ENCODE measurements around the gene RECQL. TPM values are rescaled to one million over a fixed set of nuclear protein-coding genes. Genes with fewer than 3 reads are reported as not detected.

Gene RECQL
- total RNA-seq (10 to 100 TPM; 56.8 to 58.3 TPM), polyA plus RNA-seq (10 to 100 TPM; 51.4 to 64.6 (median 52.9) TPM), total RNA-seq (52.6 to 256 (median 93.0) reads per million in 6 experiments)

DNA sequence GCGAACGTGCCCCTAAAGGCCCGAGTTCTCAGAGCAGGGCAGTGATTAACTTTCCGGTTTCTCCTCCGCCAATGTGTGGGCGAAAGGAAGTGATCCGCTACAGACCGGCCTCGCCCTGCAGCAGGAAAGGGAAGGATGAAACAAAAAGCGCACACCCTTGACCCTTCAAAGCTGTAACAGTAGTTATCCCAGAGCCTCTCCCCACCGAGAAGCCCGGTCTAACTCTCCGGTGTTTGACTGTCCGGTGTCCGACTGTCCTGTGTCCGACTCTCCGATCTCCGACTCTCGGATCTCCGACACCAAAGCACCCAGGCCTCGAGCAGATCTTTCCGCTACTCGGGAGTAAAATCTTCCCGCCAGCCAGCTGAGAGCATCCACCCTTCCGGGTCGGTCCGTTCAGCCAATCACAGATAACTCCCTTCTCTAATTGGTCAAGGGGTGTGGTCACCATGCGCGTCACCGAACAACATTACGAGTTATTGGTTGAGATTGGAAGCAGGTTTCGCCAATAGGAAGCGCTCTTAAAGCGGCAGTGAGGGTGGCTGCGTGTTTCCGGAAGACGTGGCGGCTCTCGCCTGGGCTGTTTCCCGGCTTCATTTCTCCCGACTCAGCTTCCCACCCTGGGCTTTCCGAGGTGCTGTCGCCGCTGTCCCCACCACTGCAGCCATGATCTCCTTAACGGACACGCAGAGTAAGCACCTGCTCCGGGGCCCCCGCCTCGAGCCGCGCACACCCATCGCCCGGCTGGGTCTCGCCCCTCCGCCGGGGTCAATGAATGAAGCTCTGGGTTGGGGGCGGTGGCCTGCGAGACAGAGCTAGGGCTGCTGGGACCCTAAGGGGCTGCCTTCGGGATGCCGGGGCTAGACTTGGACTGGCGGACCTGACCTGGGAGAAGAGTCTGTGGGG lies at the start of gene RECQL, which contains the start of gene GOLT1B:
Gene RECQL (minus strand): TSS at position 378 of the 906 bp plus-strand sequence. CDS start 2,065 bp downstream, outside the sequence.
Gene GOLT1B (plus strand): TSS at position 532 of the 906 bp plus-strand sequence. CDS start 135 bp downstream, at position 667.
- ATAC-seq (peak; percentile 94 to 97), DNase-seq (peak; percentile 62 to 95 (median 92))
- H3K4me1 Mint-ChIP-seq: peaks cover 21 to 58% (median 46%) of the 10 kb centered on the region in 4 donors
- no peak within 1 kb of the TSS for H3K27ac Mint-ChIP-seq
- H3K4me3 Mint-ChIP-seq: no peak within 1 kb of the TSS
- POLR2A ChIA-PET: interaction anchor here (0.9 to 2.4 kb wide), 10 partner anchors 9 to 176 kb away, joined by 3 to 23 read pairs (median 4); partner anchors contain the start of genes LDHB and PYROXD1
- no peaks in the 10 kb centered on the region for H3K9me3 Mint-ChIP-seq
- H3K36me3 Mint-ChIP-seq: peaks cover 4 to 27% (median 14%) of the 10 kb centered on the region in 3 donors
- H3K27me3 Mint-ChIP-seq: no peaks in the 10 kb centered on the region

DNA sequence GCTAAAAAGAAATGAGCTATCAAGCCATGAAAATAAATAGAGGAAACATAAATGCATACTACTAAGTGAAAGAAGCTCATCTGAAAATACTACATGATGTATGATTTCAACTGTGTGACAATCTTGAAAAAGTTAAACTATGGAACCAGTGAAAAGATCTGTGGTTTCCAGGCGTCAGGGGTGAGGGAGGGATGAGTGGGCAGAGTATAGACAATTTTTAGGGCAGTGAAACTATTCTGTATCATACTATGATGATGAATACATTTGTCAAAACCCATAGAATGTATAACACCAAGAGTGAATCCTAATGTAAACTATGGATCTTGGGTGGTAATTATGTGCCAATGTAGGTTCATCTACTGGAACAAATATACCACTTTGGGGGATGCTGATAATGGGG lies 46.0 kb upstream of the RECQL start:
- no peak for ATAC-seq
- POLR2A ChIA-PET: no interaction called here
- Mint-ChIP-seq H3K4me3 (no peak overlapping the region), H3K36me3 (no peaks in the 10 kb centered on the region), H3K27ac (no peak overlapping the region), H3K4me1 (peaks cover 0 to 2% (median 0%) of the 10 kb centered on the region in 4 donors), H3K27me3 (peaks cover 0 to 16% (median 0%) of the 10 kb centered on the region in 5 donors), H3K9me3 (no peaks in the 10 kb centered on the region)
- no peak for DNase-seq

GRCh38 chr12:21546716-21547115 lies 45.3 kb upstream of the RECQL start:
- Mint-ChIP-seq H3K4me3 (no peak overlapping the region), H3K36me3 (no peaks in the 10 kb centered on the region), H3K27ac (no peak overlapping the region), H3K4me1 (peaks cover 0 to 2% (median 0%) of the 10 kb centered on the region in 4 donors), H3K9me3 (no peaks in the 10 kb centered on the region), H3K27me3 (peaks cover 0 to 16% (median 1%) of the 10 kb centered on the region in 5 donors)
- ATAC-seq: no peak
- DNase-seq: no peak
- POLR2A ChIA-PET: no interaction called here

- Mint-ChIP-seq H3K4me1 (peaks cover 0 to 2% (median 0%) of the 10 kb centered on the region in 4 donors), H3K4me3 (no peak overlapping the region), H3K9me3 (no peaks in the 10 kb centered on the region), H3K36me3 (no peaks in the 10 kb centered on the region), H3K27ac (no peak overlapping the region), H3K27me3 (peaks cover 0 to 16% (median 1%) of the 10 kb centered on the region in 5 donors)
- ATAC-seq: no peak
- no peak for DNase-seq
- POLR2A ChIA-PET: no interaction called here
Measured at GRCh38 chr12:21545557-21545956, 44.1 kb upstream of the RECQL start.

- Mint-ChIP-seq H3K36me3 (no peaks in the 10 kb centered on the region), H3K4me1 (peaks cover 0 to 2% (median 0%) of the 10 kb centered on the region in 4 donors), H3K27me3 (peaks cover 0 to 16% (median 1%) of the 10 kb centered on the region in 5 donors), H3K9me3 (no peaks in the 10 kb centered on the region), H3K4me3 (no peak overlapping the region), H3K27ac (peak overlapping the region in 2 of 10 donors; percentile 5 to 22)
- no peak for ATAC-seq
- POLR2A ChIA-PET: no interaction called here
- no peak for DNase-seq
Measured at GRCh38 chr12:21543151-21543550, 41.7 kb upstream of the RECQL start.

DNA sequence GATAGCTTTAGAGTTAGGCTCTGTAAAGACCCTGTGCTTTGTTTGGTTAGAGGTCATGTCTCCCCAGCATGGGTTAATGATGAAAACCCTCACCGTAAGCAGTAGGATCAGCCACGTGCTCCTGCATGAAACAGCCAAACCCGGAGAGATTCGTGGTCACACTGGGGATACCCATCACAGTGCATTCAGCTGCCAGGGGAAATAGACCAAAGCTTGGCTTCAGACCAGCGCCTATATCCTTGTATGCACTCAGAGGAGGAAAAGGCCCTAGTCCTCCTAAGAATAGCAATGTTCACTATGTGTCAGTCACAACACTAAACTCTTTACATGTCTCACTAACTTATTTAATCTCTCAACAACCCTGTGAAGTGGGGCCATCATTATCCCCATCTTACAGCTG lies 41.0 kb upstream of the RECQL start:
- Mint-ChIP-seq H3K4me3 (no peak overlapping the region), H3K27me3 (peaks cover 0 to 16% (median 1%) of the 10 kb centered on the region in 5 donors), H3K9me3 (no peaks in the 10 kb centered on the region), H3K4me1 (peaks cover 0 to 2% (median 0%) of the 10 kb centered on the region in 4 donors), H3K27ac (no peak overlapping the region), H3K36me3 (no peaks in the 10 kb centered on the region)
- DNase-seq (no peak), ATAC-seq (no peak)
- POLR2A ChIA-PET: no interaction called here

DNA sequence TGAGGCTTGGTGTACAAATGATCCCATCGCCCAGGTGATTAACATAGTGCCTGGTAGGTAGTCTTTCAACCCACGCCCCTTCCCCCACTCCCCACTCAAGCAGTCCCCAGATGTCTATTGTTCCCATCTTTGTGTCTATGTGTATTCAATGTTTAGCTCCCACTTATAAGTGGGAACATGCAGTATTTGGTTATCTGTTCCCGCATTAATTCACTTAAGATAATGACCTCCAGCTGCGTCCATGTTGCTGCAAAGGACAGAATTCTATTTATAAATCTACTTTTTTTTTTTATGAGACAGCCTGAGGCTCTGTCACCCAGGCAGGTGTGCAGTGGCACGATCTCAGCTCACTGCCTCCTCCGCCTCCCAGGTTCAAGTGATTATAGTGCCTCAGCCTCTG lies 40.3 kb upstream of the RECQL start:
- H3K27me3 Mint-ChIP-seq: peaks cover 0 to 16% (median 1%) of the 10 kb centered on the region in 5 donors
- no peaks in the 10 kb centered on the region for H3K36me3 Mint-ChIP-seq
- ATAC-seq (no peak), DNase-seq (no peak)
- no peak overlapping the region for H3K4me3 Mint-ChIP-seq
- peaks cover 0 to 2% (median 0%) of the 10 kb centered on the region in 4 donors for H3K4me1 Mint-ChIP-seq
- H3K27ac Mint-ChIP-seq: no peak overlapping the region
- POLR2A ChIA-PET: no interaction called here
- H3K9me3 Mint-ChIP-seq: no peaks in the 10 kb centered on the region

DNA sequence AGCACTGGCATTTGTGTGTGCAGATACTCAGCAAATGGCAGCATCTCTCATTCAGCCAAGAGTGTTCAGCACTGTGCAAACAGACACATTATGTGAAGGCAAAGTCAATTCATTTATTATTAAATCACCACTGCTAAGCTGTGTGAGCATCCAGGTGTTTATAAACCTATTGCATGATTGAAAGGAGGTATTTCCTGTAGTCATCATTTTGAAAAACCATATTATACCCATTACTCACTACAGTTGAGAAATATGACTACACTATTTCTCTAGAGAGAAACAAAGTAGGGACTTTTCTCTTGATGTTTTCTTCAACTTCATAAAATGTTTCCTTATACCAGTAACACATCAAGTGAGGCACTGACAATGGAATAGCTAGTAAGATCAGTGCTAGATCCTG lies 38.4 kb upstream of the RECQL start:
- peaks cover 0 to 16% (median 1%) of the 10 kb centered on the region in 5 donors for H3K27me3 Mint-ChIP-seq
- DNase-seq (no peak), ATAC-seq (no peak)
- H3K9me3 Mint-ChIP-seq: no peaks in the 10 kb centered on the region
- peaks cover 0 to 2% (median 0%) of the 10 kb centered on the region in 4 donors for H3K4me1 Mint-ChIP-seq
- H3K36me3 Mint-ChIP-seq: peaks cover 0 to under 1% (median 0%) of the 10 kb centered on the region in 3 donors
- no peak overlapping the region for H3K27ac Mint-ChIP-seq
- H3K4me3 Mint-ChIP-seq: no peak overlapping the region
- POLR2A ChIA-PET: no interaction called here

DNA sequence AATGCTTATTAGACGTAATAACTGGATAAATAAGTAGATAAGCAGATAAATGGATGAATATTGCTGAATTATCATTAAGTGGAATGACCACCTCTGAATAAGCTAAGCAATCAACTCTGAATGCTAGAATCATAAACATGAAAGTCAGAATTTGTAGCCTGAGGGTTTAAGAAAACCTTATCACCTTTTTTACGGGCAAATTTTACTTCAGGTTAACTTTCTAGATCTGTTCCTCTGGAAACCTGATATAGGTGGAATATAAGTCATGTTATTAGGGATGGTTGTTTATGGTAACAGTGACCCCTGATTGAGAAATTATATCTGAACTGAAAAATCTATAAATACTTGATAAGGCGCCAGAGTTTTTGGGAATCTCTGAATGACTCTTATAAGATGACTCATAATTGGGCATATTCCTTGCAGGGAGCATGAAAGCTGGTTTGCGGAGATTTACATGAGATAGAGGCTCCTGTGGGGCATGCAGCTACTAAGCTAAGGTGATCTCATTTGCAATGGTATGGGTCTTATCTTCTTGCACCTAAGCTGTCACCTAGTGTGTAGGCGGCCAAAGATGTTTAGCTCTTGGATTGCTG lies 36.7 kb upstream of the RECQL start:
- H3K27ac Mint-ChIP-seq: no peak overlapping the region
- DNase-seq (no peak), ATAC-seq (no peak)
- no peaks in the 10 kb centered on the region for H3K4me1 Mint-ChIP-seq
- H3K36me3 Mint-ChIP-seq: peaks cover 0 to 2% (median 0%) of the 10 kb centered on the region in 3 donors
- H3K4me3 Mint-ChIP-seq: no peak overlapping the region
- peaks cover 0 to 13% (median 1%) of the 10 kb centered on the region in 5 donors for H3K27me3 Mint-ChIP-seq
- no peaks in the 10 kb centered on the region for H3K9me3 Mint-ChIP-seq
- POLR2A ChIA-PET: no interaction called here

DNA sequence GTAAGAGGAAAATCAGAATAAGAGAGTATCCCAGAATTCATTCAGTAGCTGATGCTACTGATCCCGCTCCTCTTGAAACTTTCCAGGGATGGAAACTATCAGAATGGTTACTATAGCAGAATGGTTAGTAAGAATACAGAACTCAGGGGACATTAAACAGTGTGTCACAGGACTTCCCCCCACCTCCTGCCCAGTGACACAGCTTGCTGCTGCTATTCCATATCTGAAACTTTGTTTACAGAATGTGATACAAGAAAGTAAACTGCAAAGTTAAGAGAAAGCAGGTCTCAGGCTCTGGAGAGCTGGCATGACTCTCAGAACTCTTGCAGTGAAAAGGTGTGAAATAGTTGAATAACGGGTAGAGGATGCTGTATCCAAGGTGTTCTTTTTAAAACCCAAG lies 28.0 kb upstream of the RECQL start:
- peaks cover 19 to 55% (median 33%) of the 10 kb centered on the region in 5 donors for H3K27me3 Mint-ChIP-seq
- H3K36me3 Mint-ChIP-seq: peaks cover 0 to 7% (median 5%) of the 10 kb centered on the region in 3 donors

DNA sequence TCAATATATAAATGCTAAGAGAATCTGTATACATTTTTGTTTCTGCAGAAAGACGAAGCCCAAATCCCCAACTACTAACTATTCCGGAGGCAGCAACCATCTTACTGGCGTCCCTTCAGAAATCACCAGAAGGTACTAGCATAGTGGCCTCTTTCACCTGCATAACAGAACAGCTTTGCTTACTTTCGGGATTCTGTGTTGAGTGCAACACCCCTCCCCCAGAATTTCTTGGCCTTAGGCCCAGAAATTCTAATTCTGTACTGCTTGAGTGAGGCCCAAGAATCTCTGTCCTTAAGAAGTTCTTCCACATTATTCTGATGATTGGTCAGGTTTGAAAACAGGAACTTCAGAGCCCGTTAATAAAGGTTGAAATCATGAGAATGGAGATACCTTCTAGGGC lies 27.5 kb upstream of the RECQL start:
- POLR2A ChIA-PET: interaction anchor here (2.9 kb wide), 1 partner anchor 27 kb away, joined by 8 read pairs; the partner anchor contains the start of genes GOLT1B and RECQL
- Mint-ChIP-seq H3K36me3 (peaks cover 0 to 7% (median 5%) of the 10 kb centered on the region in 3 donors), H3K4me3 (peak overlapping the region in 5 of 10 donors; percentile 54 to 83 (median 75)), H3K27me3 (peaks cover 19 to 50% (median 33%) of the 10 kb centered on the region in 5 donors), H3K9me3 (peaks cover 0 to 12% (median 4%) of the 10 kb centered on the region in 9 donors), H3K4me1 (peaks cover 2 to 11% (median 9%) of the 10 kb centered on the region in 4 donors), H3K27ac (no peak overlapping the region)
- DNase-seq (no peak), ATAC-seq (no peak)

More for the DNA sequence above, 28.0 kb upstream of the RECQL start:
- H3K27ac Mint-ChIP-seq: no peak overlapping the region
- no peak overlapping the region for H3K4me3 Mint-ChIP-seq
- H3K9me3 Mint-ChIP-seq: peaks cover 0 to 9% (median 2%) of the 10 kb centered on the region in 9 donors
- ATAC-seq (no peak), DNase-seq (no peak)
- POLR2A ChIA-PET: interaction anchor here (2.9 kb wide), 1 partner anchor 28 kb away, joined by 8 read pairs; the partner anchor contains the start of genes GOLT1B and RECQL
- peaks cover 2 to 11% (median 9%) of the 10 kb centered on the region in 4 donors for H3K4me1 Mint-ChIP-seq

DNA sequence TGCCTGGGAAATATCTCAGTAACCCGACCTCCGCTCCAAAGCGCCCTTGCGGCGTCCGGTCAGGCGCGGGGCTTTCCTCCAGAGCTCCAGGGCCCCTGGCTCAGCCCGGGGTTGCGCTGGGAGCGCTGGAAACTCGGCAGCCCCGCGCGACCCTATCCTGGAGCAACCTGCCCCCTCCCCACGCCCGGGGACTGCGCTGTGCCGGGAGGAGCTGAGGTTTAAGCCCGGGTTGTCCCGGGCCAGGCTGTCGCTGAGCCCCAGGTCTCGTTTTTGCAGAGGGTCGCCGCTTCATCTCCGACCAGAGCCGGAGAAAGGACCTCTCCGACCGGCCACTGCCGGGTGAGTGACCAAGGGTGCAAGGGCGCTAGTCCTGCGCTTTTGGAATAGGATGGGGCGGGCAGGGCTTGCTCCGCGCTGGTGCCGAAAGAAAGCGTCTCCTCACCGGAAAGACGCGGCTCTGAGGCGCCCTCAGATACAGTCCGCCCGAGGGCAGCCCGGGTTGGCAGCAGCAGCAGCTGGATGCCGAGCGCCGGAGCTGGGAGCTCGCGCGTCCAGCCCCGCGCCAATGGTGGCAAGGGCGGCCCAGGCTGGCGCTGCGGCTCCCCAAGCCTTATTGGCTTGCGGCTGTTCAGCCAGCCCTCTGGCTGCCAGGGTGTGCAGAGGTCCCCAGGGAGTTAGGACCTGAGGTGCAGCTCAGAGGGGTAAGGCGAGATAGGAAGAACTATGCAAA lies 26.2 kb upstream of the RECQL start:
- H3K4me1 Mint-ChIP-seq: peaks cover 2 to 11% (median 9%) of the 10 kb centered on the region in 4 donors
- H3K4me3 Mint-ChIP-seq: peak overlapping the region; percentile 60 to 89 (median 80)
- POLR2A ChIA-PET: interaction anchor here (1.0 to 2.9 kb wide), 2 partner anchors 26 to 90 kb away, joined by 3 to 8 read pairs; partner anchors contain the start of genes GOLT1B, PYROXD1 and RECQL
- H3K36me3 Mint-ChIP-seq: peaks cover 0 to 7% (median 5%) of the 10 kb centered on the region in 3 donors
- DNase-seq: peak; percentile 12 to 70 (median 50)
- peaks cover 19 to 44% (median 33%) of the 10 kb centered on the region in 5 donors for H3K27me3 Mint-ChIP-seq
- H3K9me3 Mint-ChIP-seq: peaks cover 0 to 12% (median 4%) of the 10 kb centered on the region in 9 donors
- ATAC-seq: peak; percentile 97
- no peak overlapping the region for H3K27ac Mint-ChIP-seq
